HCT116 (cell line): ENCODE data around the gene PCDH1.

Experiments
- CBX3 ChIP-seq: IDR thresholded peaks from 2 replicates; pipeline ENCODE4 v1.6.1; 2012; ENCODE audit warnings: low read depth
- CEBPB ChIP-seq: IDR thresholded peaks from 2 replicates; pipeline ENCODE4 v1.6.1; 2012; ENCODE audit warnings: low read depth
- POLR2A ChIP-seq: IDR thresholded peaks from 2 replicates; pipeline ENCODE4 v1.7.0; 2011; ENCODE audit warnings: borderline replicate concordance; ENCODE audit not compliant: insufficient read depth, insufficient read length; ENCODE audit errors: extremely low read depth
- TF ChIP-seq, protein P1 (sequence below), 3 experiments: fragments of 200-600 bp in 1 of 3; sonication (generic) in 1 of 3; IDR thresholded peaks in 2 of 3; conservative IDR thresholded peaks in 1 of 3; 2 replicates each; pipeline ENCODE4 v1.5.1; 2012 to 2017; ENCODE audit warnings: low read depth in 2 of 3, low read length in 2 of 3, antibody characterized with exemption in 1 of 3, borderline replicate concordance in 1 of 3, control low read depth in 1 of 3, mild to moderate bottlenecking in 1 of 3, mixed read lengths in 1 of 3, mixed run types in 1 of 3, moderate library complexity in 1 of 3; ENCODE audit not compliant: insufficient read depth in 1 of 3

DNA sequence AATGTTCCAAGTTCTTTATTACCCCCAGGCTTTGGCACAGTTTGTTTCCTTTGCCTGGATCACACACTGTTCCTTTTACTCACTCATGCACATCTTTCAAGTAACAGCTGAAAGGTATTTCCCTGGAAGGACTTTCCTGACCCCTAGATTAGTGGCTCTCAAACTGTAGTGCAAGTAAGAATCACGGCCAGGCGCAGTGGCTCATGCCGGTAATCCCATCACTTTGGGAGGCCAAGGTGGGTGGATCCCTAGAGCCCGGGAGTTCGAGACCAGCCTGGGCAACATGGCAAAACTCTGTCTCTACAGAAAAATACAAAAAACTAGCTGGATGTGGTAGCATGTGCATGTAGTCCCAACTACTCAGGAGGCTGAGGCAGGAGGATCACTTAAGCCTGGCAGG, 26.3 kb upstream of the PCDH1 start:
- TF ChIP-seq, protein P1, sequence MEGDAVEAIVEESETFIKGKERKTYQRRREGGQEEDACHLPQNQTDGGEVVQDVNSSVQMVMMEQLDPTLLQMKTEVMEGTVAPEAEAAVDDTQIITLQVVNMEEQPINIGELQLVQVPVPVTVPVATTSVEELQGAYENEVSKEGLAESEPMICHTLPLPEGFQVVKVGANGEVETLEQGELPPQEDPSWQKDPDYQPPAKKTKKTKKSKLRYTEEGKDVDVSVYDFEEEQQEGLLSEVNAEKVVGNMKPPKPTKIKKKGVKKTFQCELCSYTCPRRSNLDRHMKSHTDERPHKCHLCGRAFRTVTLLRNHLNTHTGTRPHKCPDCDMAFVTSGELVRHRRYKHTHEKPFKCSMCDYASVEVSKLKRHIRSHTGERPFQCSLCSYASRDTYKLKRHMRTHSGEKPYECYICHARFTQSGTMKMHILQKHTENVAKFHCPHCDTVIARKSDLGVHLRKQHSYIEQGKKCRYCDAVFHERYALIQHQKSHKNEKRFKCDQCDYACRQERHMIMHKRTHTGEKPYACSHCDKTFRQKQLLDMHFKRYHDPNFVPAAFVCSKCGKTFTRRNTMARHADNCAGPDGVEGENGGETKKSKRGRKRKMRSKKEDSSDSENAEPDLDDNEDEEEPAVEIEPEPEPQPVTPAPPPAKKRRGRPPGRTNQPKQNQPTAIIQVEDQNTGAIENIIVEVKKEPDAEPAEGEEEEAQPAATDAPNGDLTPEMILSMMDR (IDR thresholded peaks at IDR 0.05 in 2 of 3, conservative IDR thresholded peaks at IDR 0.05 in 1 of 3; ENCODE audit: borderline replicate concordance in 1 of 3, insufficient read depth in 1 of 3, low read depth in 2 of 3, low read length in 2 of 3), result no peak
- TF ChIP-seq POLR2A (no peak), CEBPB (no peak), CBX3 (no peak)
